Dendritic cell treated with granulocyte-macrophage colony-stimulating factor and Interleukin-4, amounts not matched to agents 40 ng/mL and 50 ng/mL, for 4 days (primary cell): ENCODE data around the gene ALKBH8.
A peak's percentile ranks its signal among the peaks of the same experiment; 100 is the strongest.
"Not testable (repeated sequence)": the region's sequence is repeated elsewhere in the genome, so short reads cannot be mapped to it uniquely, and the experiment has no call there.

Experiments used
- H3K27ac Mint-ChIP-seq: one replicate; pipeline ENCODE4 v1.8.0; 2022; ENCODE audit warnings: mild to moderate bottlenecking, mixed read lengths
- H3K27me3 Mint-ChIP-seq: one replicate; pipeline ENCODE4 v1.8.0; 2022; ENCODE audit warnings: mild to moderate bottlenecking, mixed read lengths
- H3K36me3 Mint-ChIP-seq: one replicate; pipeline ENCODE4 v1.8.0; 2022; ENCODE audit warnings: low read depth, mixed read lengths
- H3K4me1 Mint-ChIP-seq: one replicate; pipeline ENCODE4 v1.8.0; 2022; ENCODE audit warnings: low read depth, mixed read lengths
- H3K4me3 Mint-ChIP-seq: one replicate; pipeline ENCODE4 v1.8.0; 2022; ENCODE audit warnings: mild to moderate bottlenecking, moderate library complexity, mixed read lengths
- H3K9me3 Mint-ChIP-seq: one replicate; pipeline ENCODE4 v1.8.0; 2022; ENCODE audit warnings: mixed read lengths
- intact Hi-C: fragments of 100-400 bp; cut with micrococcal nuclease; formaldehyde crosslinking; loops from one replicate; pipeline ENCODE4 v1.15.0; 2022

ALKBH8 gene

DNA sequence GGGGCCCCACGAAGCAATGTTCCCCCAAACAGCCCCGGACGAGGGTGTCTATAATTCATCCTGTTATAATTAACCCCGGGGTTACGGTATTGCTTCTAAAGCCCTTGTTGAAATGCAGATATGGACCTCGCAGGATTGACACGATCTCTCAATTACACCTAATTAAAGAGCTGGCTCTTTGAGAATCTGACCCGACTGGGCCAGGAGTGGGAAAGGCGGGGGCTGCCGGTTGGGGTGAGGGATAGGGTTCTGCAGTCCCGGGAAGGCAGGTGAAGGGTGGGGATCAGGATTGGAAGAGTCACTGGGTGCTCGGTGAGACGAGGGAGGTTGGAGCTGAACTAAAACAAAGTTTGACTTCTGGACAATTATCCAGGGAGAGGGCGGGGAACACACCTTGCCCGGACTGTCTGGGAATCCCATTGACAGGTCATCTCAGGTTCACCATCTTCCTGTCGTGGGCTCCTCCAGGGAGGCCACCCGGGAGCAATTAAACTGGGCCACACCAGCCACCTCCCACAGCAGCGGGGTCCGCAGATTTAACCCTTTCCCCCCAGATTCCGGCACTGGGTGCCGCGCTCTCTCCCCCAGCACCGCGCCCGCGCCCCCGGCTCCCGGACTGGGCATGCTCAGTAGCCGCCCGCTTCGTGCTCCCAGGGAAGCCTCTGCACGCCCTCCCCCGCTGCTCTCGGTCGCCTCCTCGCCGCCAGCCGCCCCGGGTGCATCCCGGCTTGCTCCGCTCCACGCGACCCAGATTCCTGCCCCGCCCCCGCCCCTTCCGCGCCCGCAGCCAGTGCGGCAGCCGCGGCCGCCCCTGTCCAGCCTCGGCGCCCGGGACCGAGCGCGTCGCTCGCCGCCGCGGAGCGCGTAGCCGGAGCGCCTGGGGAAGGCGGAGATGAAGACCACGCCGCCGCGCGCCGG is 25.2 kb upstream of the ALKBH8 start, which contains the start of gene ELMOD1:
ELMOD1 (plus strand) TSS at position 688 of the 918 bp plus-strand sequence. CDS start 27,043 bp downstream, outside the sequence.
- Mint-ChIP-seq H3K27me3 (peaks cover 81% of the 10 kb centered on the region), H3K9me3 (no peaks in the 10 kb centered on the region), H3K4me1 (peaks cover 22% of the 10 kb centered on the region), H3K27ac (no peak within 1 kb of the TSS), H3K36me3 (no peaks in the 10 kb centered on the region), H3K4me3 (peak within 1 kb of the TSS; percentile 73)
- intact Hi-C loops: no loop called here

DNA sequence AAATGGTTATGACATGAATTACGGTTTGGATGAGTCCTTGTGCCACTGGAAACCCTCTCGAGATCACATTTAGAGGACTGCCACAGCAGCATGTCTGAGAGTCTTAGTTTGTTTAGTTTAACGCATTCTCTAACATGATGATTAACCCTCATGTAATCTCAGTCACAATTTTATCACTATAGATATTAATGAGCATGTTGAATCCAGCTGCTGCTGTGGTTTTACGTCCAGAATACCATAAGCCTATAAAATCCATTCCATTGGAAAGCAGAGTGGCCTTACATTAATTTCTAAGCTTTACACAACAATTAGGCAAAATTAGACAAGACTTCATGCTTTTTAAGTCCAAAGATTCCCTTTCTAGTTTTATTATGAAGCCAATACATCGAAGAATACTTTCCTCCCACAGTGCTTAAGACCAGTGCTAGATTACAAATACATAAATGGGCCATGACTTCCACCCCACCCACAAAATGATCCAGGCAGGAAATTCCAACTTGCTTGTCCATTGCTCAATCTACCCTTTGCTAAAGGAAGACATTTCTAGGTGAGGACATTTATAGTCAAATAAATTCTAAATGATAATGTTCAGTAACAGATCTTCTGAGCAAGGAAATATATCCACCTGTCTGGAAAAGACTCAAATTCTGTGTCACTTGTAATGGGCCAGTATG is 21.9 kb upstream of the ALKBH8 start:
- intact Hi-C loops: no loop called here
- Mint-ChIP-seq H3K36me3 (no peaks in the 10 kb centered on the region), H3K4me1 (peaks cover 22% of the 10 kb centered on the region), H3K27me3 (peaks cover 70% of the 10 kb centered on the region), H3K9me3 (no peaks in the 10 kb centered on the region), H3K4me3 (no peak overlapping the region), H3K27ac (no peak overlapping the region)

DNA sequence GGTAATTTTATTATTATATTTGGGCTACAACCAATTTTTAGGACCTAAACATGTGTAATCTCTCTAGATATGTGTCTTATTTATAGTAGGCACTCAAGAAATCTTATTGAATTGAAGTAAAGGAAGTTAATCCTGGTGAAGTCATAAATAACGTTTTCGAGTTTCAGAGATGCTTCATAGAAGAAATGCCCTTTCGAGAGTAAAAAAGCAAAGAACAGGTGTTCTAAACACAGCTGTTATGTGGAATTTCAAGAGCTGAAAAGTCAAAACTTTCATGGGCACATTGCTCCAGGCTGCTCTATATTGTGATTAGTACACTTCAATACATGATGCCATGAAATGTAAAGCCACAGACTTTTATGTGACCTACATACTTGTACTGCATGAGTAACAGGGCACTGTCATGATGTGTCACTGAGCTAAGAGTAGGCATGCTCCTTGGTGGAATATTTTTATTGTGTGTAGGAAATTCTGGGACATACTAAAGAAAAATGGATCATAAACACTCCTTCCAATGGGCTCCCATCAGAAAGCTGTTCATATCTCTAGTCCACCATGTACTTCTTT is 18.2 kb upstream of the ALKBH8 start:
- Mint-ChIP-seq H3K36me3 (no peaks in the 10 kb centered on the region), H3K4me3 (no peak overlapping the region), H3K4me1 (no peaks in the 10 kb centered on the region), H3K9me3 (peaks cover 8% of the 10 kb centered on the region), H3K27me3 (peaks cover 35% of the 10 kb centered on the region), H3K27ac (no peak overlapping the region)
- intact Hi-C loops: no loop called here

DNA sequence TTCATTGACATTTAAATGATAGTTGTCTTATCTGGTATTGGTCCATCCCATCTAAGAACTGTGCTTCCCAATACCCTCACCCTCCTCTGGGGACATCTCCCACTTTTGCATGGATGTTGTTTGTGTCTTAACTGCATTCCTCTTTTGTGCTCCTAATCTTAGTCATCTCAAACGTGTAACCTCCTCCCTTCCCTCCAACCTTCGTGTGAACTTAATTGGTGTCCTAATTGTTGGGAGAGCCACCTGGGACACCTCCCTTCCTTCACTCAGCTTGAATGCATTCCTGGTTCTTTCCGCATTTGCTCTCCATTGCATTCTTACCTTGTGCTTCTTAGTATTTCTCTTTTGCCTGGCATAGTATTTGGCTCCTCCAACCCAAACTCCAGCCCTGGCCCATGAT is 15.6 kb upstream of the ALKBH8 start:
- H3K9me3 Mint-ChIP-seq: peaks cover 8% of the 10 kb centered on the region
- peaks cover 16% of the 10 kb centered on the region for H3K27me3 Mint-ChIP-seq
- H3K4me3 Mint-ChIP-seq: no peak overlapping the region
- H3K36me3 Mint-ChIP-seq: no peaks in the 10 kb centered on the region
- no peaks in the 10 kb centered on the region for H3K4me1 Mint-ChIP-seq
- intact Hi-C loops: no loop called here
- no peak overlapping the region for H3K27ac Mint-ChIP-seq

DNA sequence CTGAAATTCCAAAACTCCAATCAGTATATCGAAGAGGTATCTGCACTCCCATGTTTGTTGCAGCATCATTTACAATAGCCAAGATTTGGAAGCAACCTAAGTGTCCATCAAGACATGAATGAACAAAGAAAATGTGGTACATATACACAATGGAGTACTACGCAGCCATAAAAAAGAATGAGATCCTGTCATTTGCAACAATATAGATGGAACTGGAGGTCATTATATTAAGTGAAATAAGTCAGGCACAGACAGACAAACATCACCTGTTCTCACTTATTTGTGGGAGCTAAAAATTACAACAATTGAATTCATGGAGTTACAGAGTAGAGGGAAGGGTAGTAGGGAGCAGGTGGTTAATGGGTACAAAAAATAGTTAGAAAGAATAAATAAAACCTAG is 13.6 kb upstream of the ALKBH8 start:
- H3K27ac Mint-ChIP-seq, H3K36me3 Mint-ChIP-seq, intact Hi-C loops, H3K4me1 Mint-ChIP-seq, H3K27me3 Mint-ChIP-seq, H3K9me3 Mint-ChIP-seq, H3K4me3 Mint-ChIP-seq: not testable (repeated sequence)

DNA sequence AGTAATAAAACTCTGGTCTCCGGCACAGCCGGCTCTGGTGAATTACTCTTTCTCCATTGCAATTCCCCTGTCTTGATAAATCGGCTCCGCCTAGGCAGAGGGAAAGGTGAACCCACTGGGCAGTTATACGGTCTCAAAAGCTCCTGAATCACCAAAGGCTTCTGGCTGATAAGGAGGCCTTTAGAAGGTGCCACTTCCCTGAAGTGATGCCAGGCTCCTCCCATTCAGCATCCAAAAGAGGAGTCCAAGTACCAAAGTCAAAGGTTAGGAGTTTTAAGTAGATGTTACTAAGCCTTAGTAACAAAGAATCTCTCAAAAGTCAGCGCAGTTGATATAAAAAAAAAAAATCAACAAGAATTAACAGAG is 11.8 kb upstream of the ALKBH8 start:
- Mint-ChIP-seq H3K4me3 (no peak overlapping the region), H3K9me3 (peaks cover 8% of the 10 kb centered on the region), H3K4me1 (no peaks in the 10 kb centered on the region), H3K27me3 (peaks cover 5% of the 10 kb centered on the region), H3K36me3 (no peaks in the 10 kb centered on the region), H3K27ac (no peak overlapping the region)
- intact Hi-C loops: no loop called here

DNA sequence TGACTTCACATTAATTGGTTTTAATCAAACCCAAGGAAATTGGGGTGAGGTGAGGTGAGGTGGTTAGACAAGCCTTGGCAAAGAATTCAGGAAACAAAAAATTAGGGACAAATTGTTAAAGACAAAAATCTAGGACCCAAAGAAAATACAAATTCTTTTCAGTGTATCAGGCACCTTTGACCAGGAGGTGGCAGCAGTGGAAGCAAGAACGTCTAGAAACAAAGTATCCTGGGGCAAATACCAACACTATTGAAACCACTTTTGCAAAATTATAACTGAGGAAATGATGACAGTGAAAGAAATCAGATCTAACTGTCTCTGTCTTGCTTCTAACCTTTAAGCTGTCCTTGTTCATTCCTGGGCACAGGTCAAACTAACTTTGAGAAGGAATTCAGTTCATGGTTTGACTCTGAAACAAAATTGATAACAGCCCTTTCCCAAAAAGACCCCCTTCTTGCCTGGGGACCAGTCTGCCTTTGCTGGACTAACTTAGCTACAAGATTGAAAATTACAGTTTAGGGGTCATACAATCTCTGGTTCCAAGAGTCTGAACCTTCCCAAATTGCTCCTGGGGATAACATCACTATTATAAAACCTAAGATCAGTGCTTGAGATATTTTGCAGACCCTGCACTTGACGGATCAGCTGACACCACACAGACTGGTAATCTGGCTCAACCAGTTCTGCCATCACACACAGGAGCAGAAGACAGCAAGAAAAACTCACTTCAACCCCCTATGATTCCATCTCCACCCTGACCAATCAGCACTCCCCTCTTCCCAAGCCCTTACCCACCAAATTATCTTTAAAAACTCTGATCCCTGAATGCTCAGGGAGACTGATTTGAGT is 11.2 kb upstream of the ALKBH8 start:
- not testable (repeated sequence) for H3K36me3 Mint-ChIP-seq, H3K4me1 Mint-ChIP-seq, H3K27ac Mint-ChIP-seq, H3K4me3 Mint-ChIP-seq, H3K9me3 Mint-ChIP-seq, H3K27me3 Mint-ChIP-seq
- intact Hi-C loops: loop anchor here (1.0 kb wide), 1 partner anchor 113 kb away; no protein-coding TSS in a partner anchor

DNA sequence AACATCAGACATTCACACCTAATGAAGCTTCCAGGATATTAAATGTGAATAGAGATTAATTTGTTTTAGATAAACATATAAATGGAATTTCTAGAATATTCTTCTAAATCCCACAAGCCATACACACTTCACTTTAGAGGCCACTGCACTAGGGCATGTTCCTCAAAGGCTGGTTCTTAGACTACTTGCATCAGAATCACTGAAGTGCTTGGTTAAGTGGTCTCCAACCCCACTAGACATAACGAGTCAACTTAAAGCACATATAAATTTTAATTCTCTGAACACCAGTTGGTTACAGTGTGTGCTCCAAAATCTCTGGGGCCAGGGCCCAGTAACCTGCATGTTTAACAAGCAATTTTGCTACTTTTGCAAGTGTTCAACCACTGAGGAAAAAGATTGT is 7.9 kb upstream of the ALKBH8 start:
- Mint-ChIP-seq H3K4me1 (no peaks in the 10 kb centered on the region), H3K4me3 (no peak overlapping the region), H3K27me3 (peaks cover 15% of the 10 kb centered on the region), H3K27ac (no peak overlapping the region), H3K36me3 (no peaks in the 10 kb centered on the region), H3K9me3 (no peaks in the 10 kb centered on the region)
- intact Hi-C loops: no loop called here

DNA sequence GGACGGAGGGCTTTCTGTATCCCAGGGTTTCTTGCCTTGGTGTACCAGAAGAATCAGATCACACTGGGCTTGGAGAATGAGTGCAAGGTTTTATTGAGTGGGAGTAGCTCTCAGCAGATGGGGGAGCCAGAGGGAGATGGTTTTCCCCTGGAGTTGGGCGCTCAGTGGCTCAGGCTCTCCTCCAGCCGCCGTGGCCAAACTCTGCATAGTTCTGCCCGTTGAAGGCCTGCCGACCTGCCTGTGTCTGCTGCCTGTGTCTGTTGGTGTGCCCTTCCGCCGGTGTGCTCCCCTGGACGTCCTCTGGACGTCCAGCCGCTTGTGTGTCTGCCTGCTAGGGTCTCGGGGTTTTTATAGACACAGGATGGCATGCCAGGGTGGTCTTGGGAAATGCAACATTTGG is 4.5 kb upstream of the ALKBH8 start:
- Mint-ChIP-seq H3K36me3 (peaks cover 8% of the 10 kb centered on the region), H3K4me3 (no peak overlapping the region), H3K27ac (no peak overlapping the region), H3K4me1 (peaks cover 18% of the 10 kb centered on the region), H3K27me3 (peaks cover 15% of the 10 kb centered on the region), H3K9me3 (no peaks in the 10 kb centered on the region)
- intact Hi-C loops: no loop called here

DNA sequence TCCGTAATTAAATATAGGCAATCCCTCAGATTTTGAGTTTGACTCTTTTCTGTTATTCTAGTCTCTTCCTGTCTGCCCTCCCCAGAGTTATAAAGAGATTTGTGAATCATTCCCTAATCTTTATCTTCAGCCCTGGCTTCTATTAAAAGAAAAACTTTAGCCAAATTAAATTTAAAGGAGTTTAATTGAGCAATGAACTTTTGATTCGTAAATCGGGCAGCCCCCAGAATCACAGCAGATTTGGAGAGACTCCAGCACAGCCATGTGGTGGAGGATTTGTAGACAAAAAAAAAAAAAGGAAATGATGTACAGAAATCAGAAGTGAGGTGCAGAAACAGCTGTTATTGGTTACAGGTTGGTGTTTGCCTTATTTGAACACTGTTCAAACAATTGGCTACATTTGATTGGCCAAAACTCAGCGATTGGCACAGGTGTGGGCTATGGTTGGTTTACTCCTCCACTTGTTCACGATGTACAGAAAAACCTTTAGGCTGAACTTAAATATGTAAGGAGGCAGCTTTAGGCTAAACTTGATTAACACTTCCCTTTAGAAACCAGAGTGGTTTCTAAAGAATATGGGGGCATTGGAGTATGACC is 2.3 kb upstream of the ALKBH8 start:
- Mint-ChIP-seq H3K27me3 (peaks cover 13% of the 10 kb centered on the region), H3K9me3 (no peaks in the 10 kb centered on the region), H3K36me3 (peaks cover 11% of the 10 kb centered on the region), H3K4me1 (peaks cover 32% of the 10 kb centered on the region), H3K27ac (no peak overlapping the region), H3K4me3 (no peak overlapping the region)
- intact Hi-C loops: no loop called here

DNA sequence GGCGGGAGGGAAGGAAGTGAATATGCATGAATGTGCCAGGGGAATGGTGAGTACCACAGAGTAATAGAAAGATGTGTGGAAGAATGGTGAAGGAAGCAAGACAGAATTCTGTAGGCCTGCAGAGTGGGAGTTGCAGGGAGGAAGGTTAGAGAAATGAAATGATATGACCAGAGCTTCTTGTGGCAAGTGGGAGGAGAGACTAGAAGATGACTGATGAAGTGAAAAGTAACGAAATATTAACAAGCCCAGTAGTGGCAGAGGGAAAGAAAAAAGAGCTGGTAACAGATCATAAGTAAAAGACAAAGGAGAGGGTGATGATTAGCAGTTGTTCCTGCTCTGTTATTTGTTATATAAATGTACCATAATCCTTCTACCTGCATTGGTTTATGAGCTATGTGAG is 1.0 kb upstream of the ALKBH8 start:
- Mint-ChIP-seq H3K4me1 (peaks cover 35% of the 10 kb centered on the region), H3K27me3 (peaks cover 8% of the 10 kb centered on the region), H3K27ac (peak overlapping the region; percentile 97), H3K36me3 (peaks cover 16% of the 10 kb centered on the region), H3K9me3 (no peaks in the 10 kb centered on the region), H3K4me3 (no peak overlapping the region)
- intact Hi-C loops: no loop called here

DNA sequence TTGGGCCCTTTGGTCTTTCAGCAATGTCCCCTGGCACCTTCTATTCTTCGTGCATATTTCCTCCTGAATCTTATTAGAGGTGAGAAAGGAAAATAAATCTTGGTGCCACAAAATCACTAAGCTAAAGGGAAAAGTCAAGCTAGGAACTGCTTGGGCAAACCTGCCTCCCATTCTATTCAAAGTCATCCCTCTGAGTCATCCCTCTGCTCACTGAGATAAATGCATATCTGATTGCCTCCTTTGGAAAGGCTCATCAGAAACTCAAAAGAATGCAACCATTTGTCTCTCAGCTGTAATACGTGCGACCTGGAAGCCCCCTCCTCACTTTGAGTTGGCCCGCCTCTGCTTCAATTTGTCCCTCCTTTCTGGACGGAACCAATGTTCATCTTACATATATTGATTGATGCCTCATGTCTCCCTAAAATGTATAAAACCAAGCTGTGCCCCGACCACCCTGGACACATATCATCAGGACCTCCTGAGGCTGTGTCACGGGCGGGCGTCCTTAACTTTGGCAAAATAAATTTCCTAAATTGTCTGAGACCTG is 493 bp upstream of the ALKBH8 start:
- Mint-ChIP-seq H3K4me3 (peak overlapping the region; percentile 93), H3K36me3 (peaks cover 16% of the 10 kb centered on the region), H3K4me1 (peaks cover 35% of the 10 kb centered on the region), H3K27ac (peak overlapping the region; percentile 97)
- intact Hi-C loops: loop anchor here (2.0 kb wide), 1 partner anchor 109 kb away; the partner anchor contains the start of gene CWF19L2
- H3K9me3 Mint-ChIP-seq, H3K27me3 Mint-ChIP-seq: not testable (repeated sequence)

DNA sequence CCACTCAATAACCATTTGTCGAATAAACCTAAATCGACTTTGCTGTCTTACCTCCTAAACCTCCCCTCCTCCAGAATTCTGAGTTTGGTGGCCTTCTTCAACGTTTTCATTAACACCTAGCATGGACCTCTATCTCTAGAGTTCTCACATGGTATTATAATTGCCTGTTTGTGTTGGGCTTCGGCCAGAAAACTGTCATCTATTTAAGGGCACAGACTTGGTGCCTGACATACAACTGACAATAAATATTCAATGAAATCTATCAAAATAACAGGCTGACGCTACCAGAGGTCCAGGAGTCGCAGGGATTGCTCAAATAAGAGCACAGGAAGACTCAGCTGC is 687 bp downstream of the ALKBH8 start:
- Mint-ChIP-seq H3K36me3 (peaks cover 16% of the 10 kb centered on the region), H3K9me3 (no peaks in the 10 kb centered on the region), H3K27ac (peak overlapping the region; percentile 97), H3K4me1 (peaks cover 35% of the 10 kb centered on the region), H3K4me3 (peak overlapping the region; percentile 93), H3K27me3 (peaks cover 1% of the 10 kb centered on the region)
- intact Hi-C loops: loop anchor here (2.0 to 5.0 kb wide), 2 partner anchors 108 to 122 kb away; partner anchors contain the start of gene CWF19L2
